ENCODE data around the gene NUP43.
"Not testable (repeated sequence)": the region's sequence is repeated elsewhere in the genome, so short reads cannot be mapped to it uniquely, and the experiment has no call there.

Gene NUP43

GRCh38 chr6:149746147-149746946, at the start of gene NUP43:
TSS of gene NUP43 (minus strand) at chr6:149746529. CDS start at chr6:149746495, 34 bp downstream.
- peak; percentile 74 for DNase-seq

- no peak for DNase-seq
These were observed 37.2 kb upstream of the NUP43 start for GRCh38 chr6:149783551-149783950.

GRCh38 chr6:149782337-149782736, 36.0 kb upstream of the NUP43 start:
- no peak for DNase-seq

- no peak for DNase-seq
These were observed 35.4 kb upstream of the NUP43 start for GRCh38 chr6:149781715-149782114.

GRCh38 chr6:149779644-149779963, 33.3 kb upstream of the NUP43 start:
- DNase-seq = no peak

GRCh38 chr6:149777624-149778023, 31.3 kb upstream of the NUP43 start:
- no peak for DNase-seq

- no peak for DNase-seq
These were observed 25.6 kb upstream of the NUP43 start for GRCh38 chr6:149771925-149772324.

- DNase-seq = no peak
These were observed 24.9 kb upstream of the NUP43 start for GRCh38 chr6:149771185-149771584.

- DNase-seq = no peak
These were observed 23.3 kb upstream of the NUP43 start for GRCh38 chr6:149769676-149770075.

- DNase-seq = no peak
These were observed 19.9 kb upstream of the NUP43 start for GRCh38 chr6:149766156-149766769.

GRCh38 chr6:149763866-149764265, 17.5 kb upstream of the NUP43 start:
- DNase-seq = no peak

GRCh38 chr6:149761438-149761837, 15.1 kb upstream of the NUP43 start:
- DNase-seq = no peak

GRCh38 chr6:149756261-149756636, 9.9 kb upstream of the NUP43 start:
- no peak for DNase-seq

GRCh38 chr6:149755300-149756260, 9.3 kb upstream of the NUP43 start:
- peak; percentile 2 for DNase-seq

GRCh38 chr6:149754548-149754947, 8.2 kb upstream of the NUP43 start:
- DNase-seq = no peak

- DNase-seq = not testable (repeated sequence)
These were observed 7.0 kb upstream of the NUP43 start for GRCh38 chr6:149753374-149753637.

GRCh38 chr6:149752600-149753373, 6.5 kb upstream of the NUP43 start:
- no peak for DNase-seq

- DNase-seq = not testable (repeated sequence)
These were observed 5.6 kb upstream of the NUP43 start for GRCh38 chr6:149751920-149752319.

- no peak for DNase-seq
These were observed 4.9 kb upstream of the NUP43 start for GRCh38 chr6:149751239-149751638.

- peak; percentile 87 for DNase-seq
These were observed 3.8 kb upstream of the NUP43 start for GRCh38 chr6:149750136-149750609.

- DNase-seq = peak; percentile 77
These were observed 3.3 kb upstream of the NUP43 start, which contains the start of gene PCMT1 for GRCh38 chr6:149749594-149750135. TSS of gene PCMT1 (plus strand) at chr6:149749741. CDS start at chr6:149749902, 161 bp downstream.

- DNase-seq = not testable (repeated sequence)
These were observed 2.8 kb upstream of the NUP43 start for GRCh38 chr6:149749082-149749593.

Data from NCI-H2227 treated with DMSO at 0.1 percent for 48 hours (cell line).